ENCODE data around the gene SH3PXD2A.

- TF ChIP-seq CTCF (IDR thresholded peaks at IDR 0.05) (no peak), POLR2A (IDR thresholded peaks at IDR 0.05) (no peak)
Measured at GRCh38 chr10:103732339-103733044, 122.9 kb downstream of the SH3PXD2A start.
